ENCODE data around the gene MMEL1.

- TF ChIP-seq CTCF (IDR thresholded peaks at IDR 0.05; ENCODE audit: poor library complexity, severe bottlenecking) (no peak), RAD21 (conservative IDR thresholded peaks at IDR 0.05) (no peak), EZH2 (IDR thresholded peaks at IDR 0.05; ENCODE audit: borderline replicate concordance, insufficient read depth, low read length, poor library complexity, severe bottlenecking) (no peak), POLR2AphosphoS5 (IDR thresholded peaks at IDR 0.05) (no peak), SMC3 (conservative IDR thresholded peaks at IDR 0.05; ENCODE audit: poor library complexity) (no peak), TAF1 (IDR thresholded peaks at IDR 0.05; ENCODE audit: low read depth) (no peak), MXI1 (conservative IDR thresholded peaks at IDR 0.05; ENCODE audit: poor library complexity, severe bottlenecking) (no peak), EP300 (conservative IDR thresholded peaks at IDR 0.05; ENCODE audit: poor library complexity, severe bottlenecking) (no peak)
Observed at GRCh38 chr1:2638466-2639115, 5.8 kb upstream of the MMEL1 start.
